ENCODE measurements around the gene KRTAP10-5.
"Not testable (repeated sequence)": the region's sequence is repeated elsewhere in the genome, so short reads cannot be mapped to it uniquely, and the experiment has no call there.

Gene KRTAP10-5

GRCh38 chr21:44590897-44591800 is 10.7 kb upstream of the KRTAP10-5 start:
- not testable (repeated sequence) for DNase-seq (ENCODE audit: low read depth)

DNA sequence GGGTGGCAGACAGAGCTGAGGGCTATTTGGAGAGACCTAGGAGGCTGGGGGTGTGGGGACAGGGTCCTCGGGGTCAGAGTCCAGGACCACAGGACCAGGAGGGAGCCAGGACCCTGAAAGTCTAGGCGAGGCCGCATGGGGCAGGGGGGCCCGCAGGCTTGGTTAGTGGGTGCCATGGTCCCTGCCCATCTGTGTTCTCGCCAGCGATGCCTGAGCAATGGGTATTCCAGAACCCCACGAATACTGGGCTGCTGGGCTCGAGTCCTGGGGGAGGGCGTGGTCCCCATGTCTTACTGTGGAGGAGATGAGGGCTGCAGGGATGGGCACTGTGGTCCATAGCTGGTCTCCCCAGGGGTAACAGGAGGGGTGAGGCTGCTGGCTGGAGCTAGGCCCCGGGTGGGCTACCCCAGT is 9.9 kb upstream of the KRTAP10-5 start:
- DNase-seq (ENCODE audit: low read depth) = no peak

GRCh38 chr21:44589586-44590305 is 9.3 kb upstream of the KRTAP10-5 start:
- no peak for DNase-seq (ENCODE audit: low read depth)

- no peak for DNase-seq (ENCODE audit: low read depth)
Observed at GRCh38 chr21:44589094-44589493, 8.7 kb upstream of the KRTAP10-5 start.

GRCh38 chr21:44585892-44586291 is 5.5 kb upstream of the KRTAP10-5 start:
- no peak for DNase-seq (ENCODE audit: low read depth)

- DNase-seq (ENCODE audit: low read depth) = no peak
Observed at GRCh38 chr21:44583800-44584147, 3.4 kb upstream of the KRTAP10-5 start.

DNA sequence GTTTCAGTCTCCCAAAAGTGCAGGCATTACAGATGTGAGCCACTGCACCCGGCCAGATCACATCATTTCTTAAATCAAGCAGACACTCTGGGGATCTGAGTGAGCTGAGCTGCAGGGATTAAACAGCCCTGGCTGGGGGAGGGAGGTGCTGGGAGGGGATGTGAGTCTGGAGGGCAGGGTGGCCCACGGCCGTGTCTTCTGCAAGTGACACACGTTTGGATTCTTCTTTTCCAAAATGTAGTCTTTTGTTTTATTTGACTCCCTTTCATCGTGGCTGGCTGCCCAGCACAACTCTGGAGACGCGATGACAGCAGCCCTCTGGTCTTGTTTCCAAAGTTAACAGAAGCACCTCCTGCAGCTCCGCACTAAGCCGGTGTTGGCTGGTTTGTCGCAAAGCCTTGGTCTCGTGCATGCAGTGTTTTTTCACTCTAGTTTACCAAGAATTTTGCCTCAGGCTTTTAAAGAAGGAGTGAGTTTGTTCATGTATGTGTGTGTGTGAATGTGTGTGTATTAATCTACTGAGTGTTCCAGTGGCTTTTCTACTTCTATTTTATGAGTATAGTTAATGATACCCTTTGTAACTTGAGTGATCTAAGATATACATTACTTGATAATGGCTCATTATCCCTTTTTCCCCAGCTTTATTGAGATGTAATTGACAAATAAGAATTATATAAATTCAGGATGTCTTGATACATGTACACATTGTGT is 2.8 kb upstream of the KRTAP10-5 start:
- DNase-seq (ENCODE audit: low read depth) = no peak

DNA sequence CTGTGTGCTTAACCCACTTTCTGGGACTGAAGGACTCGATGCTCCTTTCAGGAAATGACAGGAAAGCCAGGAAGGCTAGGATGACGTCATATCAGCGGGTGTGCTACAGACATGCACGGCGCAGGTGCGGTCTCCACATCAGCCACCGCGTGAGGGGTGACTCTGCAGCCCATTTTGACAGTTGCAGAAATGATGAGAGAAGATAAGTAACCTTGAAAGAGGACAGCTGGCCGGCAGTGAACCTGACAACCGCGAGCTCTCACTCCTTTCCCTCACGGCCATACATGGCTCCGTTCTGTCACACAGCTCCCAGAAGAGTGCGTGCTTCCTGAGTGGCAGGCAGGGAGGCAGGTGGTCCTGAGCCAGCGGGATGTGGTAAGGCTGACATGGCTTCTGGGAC is 1.7 kb upstream of the KRTAP10-5 start:
- DNase-seq (ENCODE audit: low read depth) = no peak

DNA sequence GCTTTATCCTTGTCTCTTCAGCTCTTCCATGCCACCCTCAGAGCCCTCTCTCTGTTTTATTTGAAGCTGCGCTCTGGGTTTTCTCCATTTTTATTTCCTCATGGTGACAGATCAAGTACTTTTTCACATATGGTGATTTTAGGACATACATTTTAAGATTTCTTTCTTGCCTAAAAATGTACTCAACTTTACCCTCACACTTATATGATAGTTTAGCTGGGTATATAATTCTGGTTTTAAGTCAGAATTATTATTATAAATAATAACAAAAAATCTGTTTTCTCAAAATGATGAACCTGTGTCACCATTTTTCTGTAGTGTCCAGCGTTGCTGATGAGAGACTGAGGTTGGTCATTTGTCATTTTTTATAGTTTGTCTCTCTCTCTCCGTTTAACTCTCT is 754 bp upstream of the KRTAP10-5 start:
- DNase-seq (ENCODE audit: low read depth) = no peak

DNA sequence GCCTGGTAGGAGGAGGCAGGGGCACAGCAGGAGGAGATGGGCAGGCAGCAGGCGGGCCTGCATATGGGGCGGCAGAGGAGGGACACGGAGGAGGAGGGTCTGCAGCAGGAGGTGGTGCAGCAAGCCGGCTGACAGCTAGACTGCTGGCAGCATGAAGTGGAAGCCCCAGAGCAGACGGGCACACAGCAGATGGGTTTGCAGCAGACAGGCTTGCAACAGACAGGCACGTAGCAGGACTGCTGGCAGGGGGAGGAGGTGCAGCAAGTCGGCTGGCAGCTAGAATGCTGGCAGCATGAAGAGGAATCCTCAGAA is 615 bp downstream of the KRTAP10-5 start:
- no peak for DNase-seq (ENCODE audit: low read depth)

DNA sequence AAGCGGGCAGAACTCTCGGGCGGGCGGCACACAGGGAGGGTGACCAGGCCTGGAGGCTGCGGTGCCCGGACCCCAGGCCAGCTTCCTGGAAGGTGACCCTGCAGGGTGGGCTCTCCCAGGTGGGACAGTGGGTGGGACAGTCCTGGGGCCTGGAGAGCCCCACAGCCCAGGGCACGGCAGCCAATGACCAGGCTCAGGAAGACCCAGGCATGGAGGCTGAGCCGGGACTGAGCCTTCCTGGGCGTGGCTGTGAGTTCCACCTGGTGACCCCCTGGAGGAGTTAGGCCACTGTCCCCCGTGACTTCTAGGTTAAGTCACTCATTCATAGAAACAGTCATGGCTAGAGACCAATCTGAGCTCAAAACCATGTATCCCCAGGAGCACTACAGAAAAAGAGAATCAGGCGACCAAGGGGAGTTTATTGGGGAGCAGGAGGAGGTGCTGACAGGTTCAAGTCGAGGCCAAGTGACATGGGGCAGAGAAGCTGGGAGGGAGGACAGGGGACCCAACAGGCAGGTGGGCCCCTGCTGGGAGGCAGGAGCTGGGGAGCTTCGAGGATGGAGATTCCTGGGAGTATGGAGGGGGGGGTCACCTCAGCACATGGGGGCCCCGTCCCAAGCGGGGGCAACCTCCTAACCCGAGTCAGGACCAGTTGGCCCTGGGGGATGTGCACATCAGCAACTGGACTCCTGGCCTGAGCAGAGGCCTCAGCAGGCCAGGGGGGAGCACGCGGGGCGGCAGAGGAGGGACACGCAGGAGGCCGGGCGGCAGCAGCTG is 1.2 kb downstream of the KRTAP10-5 start:
- no peak for DNase-seq (ENCODE audit: low read depth)

DNA sequence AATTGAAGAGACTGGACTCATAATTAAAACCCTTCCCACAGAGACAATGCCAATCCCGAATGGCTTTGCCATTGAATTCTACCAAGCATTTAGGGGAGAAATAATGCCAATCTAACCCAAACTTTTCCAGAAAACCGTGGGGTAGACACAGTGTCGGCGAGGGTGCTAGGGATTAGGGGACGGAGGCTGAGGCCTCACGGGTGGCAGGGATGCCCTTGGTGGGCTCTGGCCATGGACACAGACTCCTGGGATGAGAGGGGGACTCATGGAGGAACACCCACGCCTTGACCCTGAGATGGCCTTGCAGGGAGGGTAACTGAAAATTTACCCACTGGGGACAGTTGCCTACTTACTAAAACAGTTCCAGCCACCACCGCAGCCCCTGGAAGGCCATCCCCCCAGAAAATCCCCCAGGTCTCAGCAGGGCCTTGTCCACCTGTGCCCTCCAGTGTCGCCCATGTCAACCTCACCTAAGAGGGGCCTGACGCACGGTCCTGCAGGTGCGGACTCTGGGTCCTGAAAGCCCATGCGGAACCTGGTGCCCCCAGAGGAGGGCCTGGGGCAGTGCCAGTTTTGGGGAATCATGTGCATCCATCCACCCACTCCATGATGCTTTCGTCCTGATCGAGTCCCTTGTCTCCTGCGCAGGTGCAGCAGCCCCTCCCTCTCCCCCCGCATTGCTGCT is 1.9 kb downstream of the KRTAP10-5 start:
- no peak for DNase-seq (ENCODE audit: low read depth)

GRCh38 chr21:44576025-44576420 is 4.4 kb downstream of the KRTAP10-5 start:
- no peak for DNase-seq (ENCODE audit: low read depth)

DNA sequence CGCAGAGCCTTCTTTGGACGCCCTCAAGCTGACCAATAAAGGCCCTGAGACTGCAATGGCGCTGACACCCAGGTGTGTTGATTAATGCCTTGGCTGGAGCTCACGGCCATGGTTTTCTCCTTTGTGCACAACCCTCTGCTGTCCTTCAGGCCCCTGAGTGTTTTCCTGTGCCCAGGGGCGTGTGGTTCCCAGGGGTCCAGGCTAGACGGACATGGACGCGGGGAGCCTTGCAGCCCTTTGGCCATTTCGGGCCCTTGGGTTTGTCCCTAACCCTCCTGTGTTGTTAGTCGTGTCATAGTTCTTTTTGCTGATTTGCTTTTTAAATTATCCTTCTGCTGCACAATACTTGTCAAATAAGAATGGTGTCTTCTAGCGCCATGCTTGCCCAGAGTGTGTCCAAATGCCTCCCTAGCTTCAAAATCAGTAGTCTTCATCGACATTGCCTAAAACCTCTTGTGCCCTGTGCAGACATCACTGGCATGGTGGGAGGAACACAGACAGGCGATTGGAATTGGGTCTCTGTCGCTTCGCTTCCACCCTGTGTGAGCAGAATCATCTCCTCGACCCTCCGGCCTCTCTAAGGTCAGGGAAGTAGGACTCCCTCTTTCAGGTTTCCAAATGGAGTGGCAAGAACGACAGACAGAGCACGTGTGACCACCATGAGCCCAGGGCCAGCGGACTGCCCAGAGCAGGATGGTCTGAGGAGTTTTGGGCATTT is 4.9 kb downstream of the KRTAP10-5 start:
- no peak for DNase-seq (ENCODE audit: low read depth)

DNA sequence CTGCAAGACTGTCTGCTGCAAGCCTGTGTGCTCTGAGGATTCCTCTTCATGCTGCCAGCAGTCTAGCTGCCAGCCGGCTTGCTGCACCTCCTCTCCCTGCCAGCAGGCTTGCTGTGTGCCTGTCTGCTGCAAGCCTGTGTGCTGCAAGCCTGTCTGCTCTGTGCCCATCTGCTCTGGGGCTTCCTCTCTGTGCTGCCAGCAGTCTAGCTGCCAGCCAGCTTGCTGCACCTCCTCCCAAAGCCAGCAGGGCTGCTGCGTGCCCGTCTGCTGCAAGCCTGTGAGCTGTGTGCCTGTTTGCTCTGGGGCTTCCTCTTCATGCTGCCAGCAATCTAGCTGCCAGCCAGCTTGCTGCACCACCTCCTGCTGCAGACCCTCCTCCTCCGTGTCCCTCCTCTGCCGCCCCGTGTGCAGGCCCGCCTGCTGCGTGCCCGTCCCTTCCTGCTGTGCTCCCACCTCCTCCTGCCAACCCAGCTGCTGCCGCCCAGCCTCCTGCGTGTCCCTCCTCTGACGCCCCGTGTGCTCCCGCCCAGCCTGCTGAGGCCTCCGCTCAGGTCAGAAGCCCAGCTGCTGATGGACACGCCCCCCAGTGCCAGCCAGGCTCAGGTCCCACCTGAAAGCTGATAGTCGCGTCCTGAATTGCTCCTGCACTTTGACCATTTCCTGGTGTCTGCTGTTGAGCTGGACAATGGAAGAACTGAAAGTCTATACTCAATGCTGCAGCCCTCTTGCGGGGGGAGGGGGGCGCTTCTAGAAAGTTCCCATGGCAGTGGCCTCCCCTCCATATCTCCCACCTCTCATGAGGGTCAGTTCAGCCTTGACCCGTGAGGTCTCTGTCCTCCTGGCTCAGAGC is 5.7 kb downstream of the KRTAP10-5 start:
- no peak for DNase-seq (ENCODE audit: low read depth)

- DNase-seq (ENCODE audit: low read depth) = not testable (repeated sequence)
Observed at GRCh38 chr21:44573630-44574456, 6.6 kb downstream of the KRTAP10-5 start, which contains the start of gene KRTAP10-4. TSS of gene KRTAP10-4 (plus strand) at chr21:44573729. CDS start at chr21:44573759, 30 bp downstream.

DNA sequence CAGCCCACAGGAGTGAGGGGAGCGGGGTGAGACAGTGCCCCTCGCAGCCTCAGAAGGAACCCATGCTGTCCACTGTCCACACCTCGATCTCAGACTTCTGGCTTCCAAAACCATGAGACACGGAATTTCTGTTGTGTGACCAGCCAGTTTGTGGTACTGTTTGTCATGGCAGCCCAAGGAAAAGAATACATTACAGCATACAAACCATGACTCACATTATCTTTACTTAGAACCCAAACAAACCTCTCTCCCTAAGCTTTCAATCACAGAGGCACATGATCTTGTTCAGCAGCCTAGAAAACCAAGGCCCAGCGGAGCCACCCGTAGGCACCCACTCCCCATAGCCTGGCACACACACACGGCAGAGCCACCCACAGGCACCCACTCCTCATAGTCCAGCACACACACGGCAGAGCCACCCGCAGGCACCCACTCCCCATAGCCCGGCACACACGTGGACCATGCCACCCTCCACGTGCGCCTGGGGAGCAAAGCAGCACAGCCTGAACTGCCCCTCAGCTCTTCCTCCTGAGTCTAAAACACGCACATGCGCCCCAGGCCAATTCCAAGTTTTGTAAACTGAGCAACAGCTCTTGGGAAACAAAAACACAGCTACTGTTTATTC is 7.3 kb downstream of the KRTAP10-5 start:
- no peak for DNase-seq (ENCODE audit: low read depth)

Measured in HS-27A (cell line).